Stimulated activated CD8-positive, alpha-beta memory T cell treated with anti-CD3 and anti-CD28 coated beads, Interleukin-15, amount 100 ng/mL, for 1 hour (primary cell): Measurements from ENCODE around the gene ROS1.
"Not testable (repeated sequence)": the region's sequence is repeated elsewhere in the genome, so short reads cannot be mapped to it uniquely, and the experiment has no call there.

ENCODE experiments used
- DNase-seq: peaks from one replicate; pipeline ENCODE4 v3.0.0-alpha.2; 2020; ENCODE audit warnings: low read depth

Gene ROS1

GRCh38 chr6:117266257-117267053 is 159.3 kb downstream of the ROS1 start:
- DNase-seq: no peak

DNA sequence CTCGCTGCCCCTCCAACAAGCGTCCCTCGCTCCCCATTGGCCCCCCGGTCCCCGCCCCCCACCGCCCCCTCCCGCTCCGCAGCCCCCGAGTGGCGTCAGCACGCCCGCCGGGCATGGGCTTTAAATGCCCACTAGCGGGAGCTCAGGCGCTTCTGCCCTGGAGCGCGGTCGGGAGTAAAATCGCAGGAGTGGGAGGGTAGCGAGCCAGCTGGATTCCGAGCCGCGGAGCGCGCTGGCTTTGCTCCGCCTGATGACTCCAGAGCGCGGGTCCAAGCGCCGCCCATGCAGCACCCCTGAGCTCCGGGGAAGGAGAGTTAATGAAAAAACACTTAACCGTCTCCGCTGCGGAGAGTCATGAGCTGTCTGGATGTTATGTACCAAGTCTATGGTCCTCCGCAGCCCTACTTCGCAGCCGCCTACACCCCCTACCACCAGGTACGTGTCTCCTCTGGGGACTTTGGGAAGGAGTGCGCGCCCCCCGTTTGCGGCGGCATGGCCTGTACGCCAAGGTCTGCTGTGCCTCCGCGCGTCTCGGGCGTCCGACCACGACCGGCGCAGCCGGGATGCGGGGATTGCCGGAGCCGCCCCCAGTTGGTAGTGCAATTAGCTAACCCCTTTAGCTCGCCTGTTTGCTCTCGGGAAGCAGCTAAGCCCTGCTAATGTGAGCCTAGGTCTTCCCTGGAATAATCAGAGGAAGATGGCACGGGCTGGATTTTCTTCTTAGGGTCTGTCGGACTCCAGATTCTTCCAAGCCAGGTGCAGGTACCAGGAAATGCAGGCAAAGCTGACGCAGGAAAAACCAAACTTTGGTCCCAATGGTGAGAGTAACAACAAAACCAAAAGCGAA is 160.1 kb downstream of the ROS1 start, which contains the start of gene VGLL2:
Gene VGLL2, plus strand, starts transcription at position 149 of the 847 bp plus-strand sequence. Its CDS starts 206 bp downstream, at position 355.
- DNase-seq: no peak

GRCh38 chr6:117264692-117265409 is 160.9 kb downstream of the ROS1 start:
- no peak for DNase-seq

DNA sequence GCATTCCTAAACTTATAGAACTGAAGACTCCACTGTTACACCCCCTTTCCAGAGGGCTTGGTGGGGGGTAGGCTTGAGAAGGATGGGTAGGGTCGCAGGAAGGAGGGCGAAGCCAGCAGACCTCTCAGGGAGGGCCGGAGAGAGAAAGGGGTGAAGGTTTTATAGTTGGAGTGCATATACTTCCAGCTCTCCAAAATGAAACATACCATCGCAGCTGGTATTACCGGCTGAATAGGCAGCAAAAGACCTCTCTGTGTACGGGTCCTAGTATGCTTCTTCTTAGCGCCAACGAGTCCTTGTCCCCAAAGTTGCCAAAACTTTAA is 161.4 kb downstream of the ROS1 start:
- DNase-seq: no peak

DNA sequence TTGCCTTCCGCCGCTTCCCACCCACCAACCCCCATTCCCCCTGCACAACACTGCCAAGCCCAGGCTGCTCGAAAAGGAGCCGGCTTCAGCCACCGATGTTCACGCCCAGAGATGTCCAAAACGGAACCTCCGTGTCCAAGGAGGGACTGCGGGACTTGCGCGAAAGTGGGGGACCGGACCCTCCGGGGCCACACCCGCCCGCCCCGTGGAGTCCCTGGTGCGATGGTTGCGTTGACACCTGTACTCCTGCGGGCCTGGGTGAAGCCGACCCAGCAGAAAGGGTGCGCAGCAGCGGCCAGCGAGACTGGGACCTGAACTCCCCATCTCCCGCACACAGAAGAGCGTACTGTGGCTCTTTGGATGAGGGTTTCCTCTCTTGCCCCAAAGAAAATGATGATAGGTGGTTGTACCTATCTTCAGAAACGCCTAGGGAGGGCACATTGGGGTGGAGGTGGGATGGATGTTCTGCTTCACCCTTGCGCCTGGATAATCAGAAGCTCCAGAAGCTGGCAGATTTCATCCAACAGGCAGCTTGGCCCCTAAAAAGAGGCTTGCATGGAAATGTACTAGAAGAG is 162.3 kb downstream of the ROS1 start:
- DNase-seq: no peak

- DNase-seq: no peak
These were observed 162.9 kb downstream of the ROS1 start for GRCh38 chr6:117262799-117263198.

- no peak for DNase-seq
These were observed 172.0 kb downstream of the ROS1 start for GRCh38 chr6:117253785-117254184.

- DNase-seq: not testable (repeated sequence)
These were observed 180.8 kb downstream of the ROS1 start for GRCh38 chr6:117244979-117245378.

DNA sequence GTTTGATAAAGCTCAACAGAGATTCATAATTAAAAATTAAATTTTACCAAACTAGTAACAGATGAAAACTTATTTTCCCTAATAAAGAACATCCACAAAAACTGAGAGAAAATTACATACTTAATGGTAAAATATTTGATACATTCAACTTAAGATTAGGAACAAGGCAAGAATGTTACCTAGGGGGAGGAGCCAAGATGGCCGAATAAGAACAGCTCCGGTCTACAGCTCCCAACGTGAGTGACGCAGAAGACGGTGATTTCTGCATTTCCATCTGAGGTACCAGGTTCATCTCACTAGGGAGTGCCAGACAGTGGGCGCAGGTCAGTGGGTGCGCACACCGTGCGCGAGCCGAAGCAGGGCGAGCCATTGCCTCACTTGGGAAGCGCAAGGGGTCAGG is 181.2 kb downstream of the ROS1 start:
- not testable (repeated sequence) for DNase-seq
